ENCODE results near the gene IL20RA.

IL20RA gene

DNA sequence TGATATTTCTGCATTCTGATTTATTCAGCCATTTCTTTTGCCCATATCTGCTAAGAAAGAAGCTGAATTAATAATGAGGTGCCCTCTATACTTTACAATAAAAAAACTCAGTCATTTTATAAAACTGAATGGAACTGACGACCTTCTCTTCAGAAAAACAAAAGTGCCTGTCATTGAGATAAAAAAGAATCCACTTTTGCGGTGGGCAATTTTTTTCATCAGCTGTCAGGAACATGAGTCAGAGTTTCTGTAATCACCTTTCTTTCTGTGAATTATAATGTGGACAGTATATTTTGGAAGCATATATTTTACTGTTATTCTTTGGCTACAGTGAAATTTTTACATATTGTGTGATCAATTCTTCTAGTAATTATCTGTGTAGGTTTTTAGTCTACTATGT lies 33.4 kb downstream of the IL20RA start:
- DNase-seq (ENCODE audit: extremely low read depth in 1 of 2, low read depth in 1 of 2) = no peak

DNA sequence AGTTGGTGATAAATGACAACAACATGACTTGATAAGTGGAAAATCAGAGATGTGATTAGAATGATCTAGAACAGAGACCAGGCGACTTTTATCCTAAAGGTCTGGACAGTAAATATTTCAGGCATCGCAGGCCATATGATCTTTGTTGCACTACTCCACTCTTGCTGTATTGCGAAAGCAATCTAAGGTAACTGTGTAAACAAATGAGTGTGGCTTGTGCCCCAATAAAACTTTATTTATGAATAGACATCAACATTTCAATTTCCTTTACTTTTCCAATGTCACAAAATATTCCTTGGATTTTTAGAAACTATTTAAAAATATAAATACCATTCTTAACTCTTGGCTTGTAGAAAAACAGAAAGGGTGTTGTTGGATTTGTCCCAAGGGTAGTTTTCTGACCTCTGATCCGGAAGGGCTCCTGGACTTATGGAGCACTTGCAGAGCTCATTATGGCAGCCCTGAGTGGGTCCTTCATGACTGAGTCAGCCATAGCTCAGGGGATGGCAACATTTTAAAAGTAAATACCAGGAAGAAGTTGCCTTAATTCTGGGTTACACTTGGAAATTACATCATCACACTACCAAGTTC lies 34.5 kb downstream of the IL20RA start:
- DNase-seq (ENCODE audit: extremely low read depth in 1 of 2, low read depth in 1 of 2) = no peak

DNA sequence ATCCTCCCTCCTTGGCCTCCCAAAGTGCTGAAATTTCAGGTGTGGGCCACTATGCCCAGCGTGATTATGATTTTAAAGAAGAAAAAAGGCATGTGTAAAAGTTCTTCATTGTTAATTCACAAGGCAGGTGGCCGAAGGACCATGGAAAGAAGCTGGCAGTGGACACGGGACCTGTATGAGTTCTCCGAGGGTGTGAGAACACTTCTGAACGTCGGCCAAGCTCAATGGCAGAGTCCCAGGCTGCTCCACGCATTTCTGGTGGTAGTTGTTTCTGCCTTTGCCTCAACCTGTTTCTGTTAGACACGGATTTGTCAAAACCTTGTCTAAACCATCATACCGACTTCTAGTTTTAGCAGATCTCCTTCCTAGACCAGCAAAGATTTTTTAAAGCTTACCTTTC lies 36.6 kb downstream of the IL20RA start:
- DNase-seq (ENCODE audit: extremely low read depth in 1 of 2, low read depth in 1 of 2) = no peak

DNA sequence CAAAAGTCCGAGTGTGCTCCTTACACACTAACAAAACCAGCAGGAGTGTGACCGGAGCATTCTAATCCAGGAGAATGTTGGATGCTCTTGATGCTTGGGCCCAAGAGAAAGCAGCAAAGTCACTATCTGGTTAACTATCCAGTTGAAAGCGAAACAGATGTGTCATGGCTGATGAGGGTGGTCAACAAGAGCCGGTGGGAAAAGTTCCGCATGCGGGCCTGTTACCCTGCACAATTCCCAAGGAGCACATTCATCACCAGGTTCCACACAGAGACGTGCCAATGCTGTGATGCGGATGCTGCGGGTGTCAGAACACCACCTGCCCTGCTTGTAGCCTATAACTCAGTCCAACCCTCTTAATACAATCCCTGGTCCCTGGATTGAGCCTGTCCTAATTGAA lies 38.7 kb downstream of the IL20RA start:
- no peak for DNase-seq (ENCODE audit: extremely low read depth in 1 of 2, low read depth in 1 of 2)

DNA sequence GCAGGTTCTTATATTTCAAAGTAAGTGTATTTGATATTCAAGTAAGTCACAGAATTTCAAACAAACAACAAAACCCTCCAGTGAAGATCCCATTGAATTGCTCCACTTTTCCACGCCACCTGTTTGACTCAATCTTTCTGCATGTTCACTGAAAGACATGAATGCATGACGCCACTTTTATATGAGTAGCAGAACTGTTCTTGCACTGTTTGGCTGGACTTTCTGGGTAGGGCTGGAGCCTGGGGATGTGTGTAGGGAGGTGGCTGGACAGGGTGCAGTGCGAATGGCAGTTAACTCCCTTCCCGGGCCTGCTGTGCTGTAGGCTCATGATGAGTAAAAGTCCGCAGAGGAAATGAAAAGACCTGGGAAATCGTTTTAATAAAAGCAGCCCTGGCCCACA lies 39.7 kb downstream of the IL20RA start:
- DNase-seq (ENCODE audit: extremely low read depth in 1 of 2, low read depth in 1 of 2) = no peak

DNA sequence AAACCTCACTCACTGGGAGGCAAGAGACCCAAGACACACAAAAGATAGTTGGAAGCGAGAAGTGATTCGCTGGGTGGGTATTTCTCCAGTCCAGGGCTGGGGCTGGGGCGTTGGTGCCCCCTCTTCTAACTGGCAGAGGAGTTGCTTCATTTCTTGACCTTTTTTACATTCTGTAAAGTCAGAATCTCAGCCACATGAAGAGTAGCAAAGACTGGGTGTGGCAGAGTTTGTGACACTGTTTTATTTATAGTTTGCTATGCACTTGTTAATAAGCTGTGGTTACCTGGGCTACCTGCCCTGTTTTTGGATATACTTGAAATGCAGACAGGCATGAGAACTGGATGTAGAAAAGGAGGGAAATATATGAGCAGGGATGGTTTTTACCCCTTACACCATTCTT lies 42.3 kb downstream of the IL20RA start:
- DNase-seq (ENCODE audit: extremely low read depth in 1 of 2, low read depth in 1 of 2) = no peak

DNA sequence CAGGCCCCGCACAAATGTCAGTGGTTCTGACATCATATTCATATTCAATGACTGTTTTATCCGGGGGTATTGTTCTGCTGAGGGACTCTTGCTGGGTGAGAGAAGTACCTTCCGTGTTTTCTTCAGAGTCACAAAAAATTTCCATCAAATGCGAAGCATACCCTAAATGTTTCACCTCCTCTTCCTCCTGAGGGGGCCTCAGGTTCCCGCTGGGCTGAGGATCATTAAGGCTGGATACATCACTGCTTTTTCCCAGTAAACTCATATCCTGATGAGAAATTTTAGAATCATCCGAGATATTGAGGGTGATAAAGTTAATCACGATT lies 42.8 kb downstream of the IL20RA start:
- DNase-seq (ENCODE audit: extremely low read depth in 1 of 2, low read depth in 1 of 2) = no peak

DNA sequence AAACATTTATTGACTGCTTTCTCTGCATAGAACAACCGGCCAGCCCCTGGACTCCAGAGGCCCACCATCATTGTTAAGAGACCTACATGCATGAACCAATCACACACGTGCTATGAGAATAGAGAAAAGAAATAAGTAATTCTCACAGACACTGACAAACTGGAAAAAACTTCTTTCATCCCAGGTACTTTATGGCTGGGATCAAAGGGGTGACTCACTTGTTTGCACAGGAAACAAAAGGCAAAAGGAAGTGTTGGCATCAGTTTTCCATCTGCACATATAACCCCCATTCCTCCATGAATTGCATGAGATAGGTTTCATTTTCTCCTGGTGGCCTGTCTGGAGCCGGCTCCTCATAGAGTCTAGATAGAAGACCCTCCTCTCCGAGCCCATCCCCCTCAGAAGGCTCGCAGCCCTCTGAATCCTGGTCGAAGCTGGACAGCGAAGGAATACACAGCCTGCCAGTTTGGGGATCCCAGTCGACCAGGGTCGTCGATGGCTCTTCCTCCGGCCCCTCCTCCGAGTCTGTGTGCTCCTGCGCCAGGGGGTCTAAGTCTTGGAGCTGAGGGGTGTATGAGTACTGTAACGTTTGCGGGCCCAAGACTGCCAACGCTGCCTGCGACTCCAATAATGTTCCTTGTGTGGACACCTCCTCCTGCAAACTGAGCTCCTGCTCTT lies 43.3 kb downstream of the IL20RA start:
- DNase-seq (ENCODE audit: extremely low read depth in 1 of 2, low read depth in 1 of 2) = no peak

DNA sequence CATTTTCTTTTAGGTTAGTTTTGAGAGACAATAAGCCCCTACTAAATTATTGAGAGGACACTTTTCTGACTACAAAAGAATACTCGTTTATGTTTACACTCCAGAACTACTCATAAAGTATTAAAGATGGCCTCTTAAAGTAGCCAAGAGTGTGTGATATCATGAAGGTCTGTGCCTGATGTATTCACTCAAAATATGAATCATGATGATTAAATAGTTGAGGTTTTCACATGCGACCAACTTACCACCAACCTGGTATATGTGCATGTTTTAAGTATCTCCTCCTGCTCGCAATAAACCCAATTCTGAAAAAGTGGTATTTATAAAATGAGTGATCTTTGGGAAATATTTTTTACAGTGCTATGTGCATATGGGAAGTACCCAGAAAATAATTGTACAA lies 43.9 kb downstream of the IL20RA start:
- no peak for DNase-seq (ENCODE audit: extremely low read depth in 1 of 2, low read depth in 1 of 2)

DNA sequence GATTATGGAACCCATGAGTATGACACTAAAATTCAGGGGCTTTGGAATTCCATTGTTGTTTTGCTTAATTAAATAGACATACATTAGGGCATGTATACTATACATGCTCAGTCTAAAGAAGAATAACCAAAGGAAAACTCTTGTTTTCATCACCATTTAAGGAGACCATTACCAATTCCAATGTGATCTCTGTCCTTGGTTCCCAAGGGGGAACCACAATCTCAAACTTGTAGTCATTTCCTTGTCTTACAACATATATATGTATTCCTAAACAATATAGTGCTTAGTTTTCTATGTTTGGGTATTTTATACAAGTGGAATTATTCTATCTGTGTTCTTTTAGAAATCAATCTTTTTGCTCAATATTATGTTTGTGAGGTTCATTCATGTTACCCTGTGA lies 49.2 kb downstream of the IL20RA start:
- no peak for DNase-seq (ENCODE audit: extremely low read depth in 1 of 2, low read depth in 1 of 2)

DNA sequence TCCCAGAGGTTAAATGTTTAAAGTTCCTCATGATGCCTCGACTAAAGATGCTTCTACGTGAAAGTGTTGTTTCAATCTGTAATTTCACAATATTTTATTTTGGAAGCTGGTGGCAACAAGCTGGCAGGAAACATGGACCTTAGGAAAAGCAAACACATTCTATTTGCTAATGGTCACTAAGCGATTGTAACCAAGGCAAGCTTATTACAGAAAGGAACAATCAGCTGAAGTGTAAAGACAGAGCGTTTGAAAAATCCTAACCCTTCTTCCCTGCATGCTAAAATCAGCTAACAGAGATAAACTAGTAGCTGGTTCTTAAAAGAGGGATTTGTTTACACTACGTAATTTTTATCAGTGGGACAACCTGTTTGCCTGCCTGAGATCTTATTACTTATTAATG lies 50.0 kb downstream of the IL20RA start:
- DNase-seq (ENCODE audit: extremely low read depth in 1 of 2, low read depth in 1 of 2) = no peak

DNA sequence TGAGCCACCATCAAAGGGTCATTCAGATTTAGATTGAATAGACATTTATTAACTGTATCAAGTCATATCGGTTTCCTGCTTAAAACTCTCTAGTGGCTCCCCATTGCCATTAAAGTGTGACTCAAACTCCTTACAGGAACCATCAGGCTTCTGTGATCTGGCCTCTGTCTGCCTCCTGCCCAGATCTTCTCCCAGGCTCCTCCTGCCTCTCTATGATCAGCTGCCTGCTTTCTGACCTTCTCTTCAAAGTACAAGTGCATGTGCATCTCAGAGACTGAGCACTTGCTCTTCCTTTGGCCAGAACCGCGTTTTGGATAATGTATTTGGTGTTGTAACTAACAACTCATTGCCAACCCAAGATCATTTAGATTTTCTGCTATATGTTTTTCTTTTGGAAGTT lies 52.7 kb downstream of the IL20RA start:
- no peak for DNase-seq (ENCODE audit: extremely low read depth in 1 of 2, low read depth in 1 of 2)

DNA sequence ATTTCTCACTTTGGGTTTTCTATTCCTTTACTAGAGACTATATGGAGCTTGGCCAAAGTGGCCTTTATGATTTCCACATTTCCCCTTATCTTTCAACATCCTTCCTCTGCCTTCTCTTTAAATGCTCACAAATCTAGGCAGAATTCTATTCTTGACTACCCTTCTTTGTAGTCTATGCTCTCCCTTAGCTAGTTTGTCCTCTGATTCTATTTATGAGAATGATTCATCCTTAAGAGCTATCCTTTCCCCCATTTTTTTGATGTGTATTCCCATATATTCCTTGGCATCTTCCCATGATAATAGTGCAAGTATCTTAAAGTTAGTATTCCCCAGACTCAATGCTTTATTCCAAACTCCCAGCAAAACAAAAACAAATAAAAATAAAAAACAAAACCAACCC lies 53.1 kb downstream of the IL20RA start:
- DNase-seq (ENCODE audit: extremely low read depth in 1 of 2, low read depth in 1 of 2) = no peak

DNA sequence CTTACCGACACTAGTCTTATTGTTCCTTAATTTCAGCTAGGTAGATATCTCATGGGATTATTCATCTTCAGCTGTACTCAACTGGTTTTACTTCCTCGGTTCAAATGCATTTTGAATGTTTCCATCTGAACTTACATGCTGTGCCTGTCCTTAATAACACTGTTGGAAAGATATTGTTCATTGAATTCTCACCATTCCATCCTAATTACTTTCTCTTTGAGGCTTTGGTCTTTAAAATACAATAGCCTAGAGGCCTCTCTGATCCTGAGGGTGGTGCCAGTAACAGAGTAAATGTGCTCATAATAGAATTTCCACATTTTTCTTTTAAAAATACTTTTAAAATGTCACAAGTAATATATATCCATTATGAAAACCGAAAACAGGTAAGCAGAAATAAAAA lies 54.0 kb downstream of the IL20RA start:
- no peak for DNase-seq (ENCODE audit: extremely low read depth in 1 of 2, low read depth in 1 of 2)

DNA sequence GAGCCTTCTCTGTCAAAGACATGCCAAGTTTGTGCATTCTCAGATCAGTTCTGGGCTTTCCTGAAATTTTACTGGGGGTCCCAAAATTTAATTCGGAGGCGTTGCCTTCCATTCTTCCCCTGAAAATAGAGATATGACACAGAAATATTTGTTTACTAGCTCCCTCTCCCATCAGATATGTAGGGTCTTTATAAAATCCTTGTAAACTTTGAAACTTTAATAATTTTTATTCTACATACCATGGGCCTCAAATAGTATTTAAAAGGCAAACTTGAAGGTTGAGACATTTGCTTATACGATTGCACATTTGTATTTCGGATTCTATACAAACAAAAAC lies 54.6 kb downstream of the IL20RA start:
- DNase-seq (ENCODE audit: extremely low read depth in 1 of 2, low read depth in 1 of 2) = no peak

DNA sequence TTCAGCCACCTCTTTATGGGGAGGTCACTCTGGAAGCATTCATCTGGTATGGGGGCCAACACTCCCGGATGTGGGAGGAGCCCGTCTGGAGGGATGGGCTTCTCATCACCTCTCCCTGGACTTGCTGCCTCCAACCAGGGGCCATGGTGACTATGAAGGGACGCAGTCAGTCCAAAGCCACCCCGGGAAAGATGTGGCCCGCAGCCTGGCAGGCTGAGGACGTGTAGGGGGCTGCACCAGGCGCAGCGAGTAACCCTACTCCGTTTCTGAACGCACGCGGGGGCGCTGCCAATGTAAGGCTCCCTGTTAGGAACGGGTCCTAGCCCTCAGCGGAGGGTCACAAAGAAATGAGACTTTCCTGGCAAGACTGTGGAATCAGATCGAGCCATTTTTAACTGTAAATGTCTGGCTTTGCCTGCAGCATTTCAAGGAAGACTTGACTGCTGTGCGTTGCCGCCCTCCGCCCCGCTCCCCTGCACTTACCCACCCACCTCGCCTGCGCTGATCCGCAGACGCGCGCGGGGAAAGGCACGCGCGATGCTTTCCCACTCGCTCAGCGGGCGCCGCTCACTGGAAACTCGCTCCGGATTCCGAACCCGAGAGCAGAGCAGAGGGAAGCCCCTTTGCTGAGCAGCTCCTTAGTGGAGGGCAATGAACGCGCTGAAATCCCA lies 55.1 kb downstream of the IL20RA start:
- no peak for DNase-seq (ENCODE audit: extremely low read depth in 1 of 2, low read depth in 1 of 2)

DNA sequence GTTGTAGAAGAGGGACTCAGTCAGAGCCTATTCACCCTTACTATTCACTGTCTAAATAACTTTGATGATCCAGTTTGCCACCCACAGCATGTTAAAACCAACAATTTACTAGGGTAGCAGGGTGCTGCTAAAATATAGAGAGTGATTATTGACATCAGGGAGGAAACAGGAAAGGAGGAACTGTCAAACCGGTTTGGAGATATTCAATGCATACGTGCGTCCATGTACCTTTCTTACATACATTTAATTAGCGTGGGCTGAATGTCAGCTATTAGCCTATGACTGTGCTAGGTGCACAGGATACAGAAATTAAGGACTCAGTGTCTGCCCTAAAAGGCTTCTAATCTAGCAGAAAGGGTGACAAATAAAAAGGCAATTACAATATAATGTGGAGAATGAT lies 57.2 kb downstream of the IL20RA start:
- DNase-seq (ENCODE audit: extremely low read depth in 1 of 2, low read depth in 1 of 2) = no peak

DNA sequence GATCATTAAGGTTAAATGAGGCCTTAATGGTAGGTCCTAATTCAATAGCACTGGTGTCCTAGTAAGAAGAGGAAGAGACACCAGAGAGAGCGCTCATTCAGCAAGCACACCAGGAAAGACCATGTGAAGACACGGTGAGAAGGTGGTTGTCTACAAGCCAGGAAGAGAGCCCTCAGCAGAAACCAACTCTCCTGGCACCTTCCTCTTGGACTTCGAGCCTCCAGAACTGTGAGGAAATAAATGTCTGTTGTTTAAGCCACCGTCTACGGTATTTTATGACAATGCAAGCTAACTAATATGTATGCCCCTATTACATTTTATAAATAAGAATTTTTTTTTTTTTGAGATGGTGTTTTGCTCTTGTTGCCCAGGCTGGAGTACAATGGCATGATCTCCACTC lies 59.3 kb downstream of the IL20RA start:
- DNase-seq (ENCODE audit: extremely low read depth in 1 of 2, low read depth in 1 of 2) = no peak

DNA sequence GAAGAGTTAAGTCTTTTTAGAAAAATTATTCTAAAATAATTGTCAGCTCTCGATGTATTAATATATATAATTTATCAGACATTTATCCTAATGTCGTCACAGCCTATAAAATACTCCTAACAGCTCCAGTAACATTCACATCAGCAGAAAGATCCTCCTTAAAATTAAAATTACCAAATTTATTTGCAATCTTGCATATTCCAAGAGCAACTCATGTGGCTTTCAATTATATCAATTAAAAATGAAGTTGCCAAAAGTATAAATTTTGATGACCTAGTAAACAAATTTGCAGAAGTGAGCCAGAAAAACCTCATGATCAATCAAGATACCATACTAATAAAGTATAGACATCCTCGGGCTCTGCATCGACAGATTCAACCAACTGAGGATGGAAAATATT lies 60.2 kb downstream of the IL20RA start:
- DNase-seq (ENCODE audit: extremely low read depth in 1 of 2, low read depth in 1 of 2) = no peak

DNA sequence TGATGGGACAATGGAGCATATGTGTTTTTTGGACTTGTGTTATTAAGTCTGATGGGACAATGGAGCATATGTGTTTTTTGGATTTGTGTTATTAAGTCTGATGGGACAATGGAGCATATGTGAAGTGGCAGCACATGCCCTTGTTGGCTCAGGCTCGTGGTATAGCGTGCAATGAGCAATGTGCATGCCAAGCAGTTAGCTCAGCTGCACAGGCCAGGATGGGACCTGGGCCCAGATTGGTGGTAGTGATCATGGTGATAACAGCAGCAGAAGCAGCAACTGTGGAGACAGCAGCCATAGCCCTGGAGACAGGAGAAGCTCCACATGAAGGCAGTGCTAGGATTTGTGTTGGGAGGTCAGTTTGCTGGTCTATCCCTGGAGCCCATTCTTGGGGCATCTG lies 61.1 kb downstream of the IL20RA start:
- no peak for DNase-seq (ENCODE audit: extremely low read depth in 1 of 2, low read depth in 1 of 2)

DNA sequence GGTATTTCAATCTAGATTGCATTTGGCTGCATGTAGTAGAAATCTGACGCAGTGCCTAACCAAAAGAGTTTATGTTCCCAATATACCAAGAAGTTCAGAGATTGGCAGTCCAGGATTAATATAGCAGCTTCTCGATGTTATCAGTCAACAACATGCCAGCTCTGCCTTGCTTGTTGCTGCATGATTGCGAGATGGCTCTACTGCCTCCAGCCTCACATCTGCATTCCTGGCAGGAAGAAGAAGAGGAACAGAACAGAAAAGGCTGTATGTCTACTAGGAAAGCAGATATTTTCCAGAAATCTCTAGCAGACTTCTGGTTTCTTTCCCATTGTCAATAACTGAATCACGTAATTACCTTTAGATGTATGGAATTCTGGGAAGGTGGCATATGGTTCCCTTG lies 61.8 kb downstream of the IL20RA start:
- DNase-seq (ENCODE audit: extremely low read depth in 1 of 2, low read depth in 1 of 2) = no peak

DNA sequence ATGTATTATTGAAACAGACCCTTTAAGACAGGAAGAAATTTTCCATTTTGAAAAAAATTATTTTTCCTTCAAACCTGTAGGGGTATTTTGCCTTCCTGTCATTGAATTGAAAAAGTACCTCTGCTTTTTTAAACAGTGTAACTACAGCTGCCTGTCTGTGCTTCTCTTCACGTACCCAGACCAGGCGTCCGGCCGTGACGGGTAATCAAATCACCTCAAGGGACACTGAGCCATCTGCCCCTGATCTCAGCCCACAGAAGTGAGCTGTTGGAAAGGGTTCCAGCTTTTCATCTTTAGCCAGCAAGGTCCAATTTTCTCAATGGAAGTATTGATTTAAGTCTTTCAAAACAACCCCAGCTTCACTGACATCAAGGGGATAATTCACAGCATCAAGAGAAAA lies 64.7 kb downstream of the IL20RA start:
- no peak for DNase-seq (ENCODE audit: extremely low read depth in 1 of 2, low read depth in 1 of 2)

DNA sequence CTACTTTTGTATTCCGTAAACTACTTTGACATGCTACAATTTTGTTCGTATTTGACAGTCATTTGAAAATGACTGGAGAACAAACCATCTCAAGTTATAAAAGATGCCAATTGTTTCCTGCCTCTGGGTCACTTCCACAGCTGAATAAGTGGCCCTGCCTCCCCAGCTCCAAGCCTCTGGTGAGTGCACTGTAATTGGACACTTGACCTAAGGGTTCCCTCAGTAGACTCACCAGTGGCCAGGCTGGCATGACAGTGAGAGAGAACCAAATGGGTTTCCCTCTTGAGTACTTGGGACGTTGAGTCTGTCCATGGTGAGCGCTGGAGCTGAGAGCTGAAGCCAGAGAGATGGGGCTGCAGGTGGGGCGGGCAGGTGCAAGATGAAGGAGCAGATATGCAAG lies 65.6 kb downstream of the IL20RA start:
- DNase-seq (ENCODE audit: extremely low read depth in 1 of 2, low read depth in 1 of 2) = no peak

All from activated CD8-positive, alpha-beta memory T cell treated with anti-CD3 and anti-CD28 coated beads for 1 hour (primary cell).